Stimulated activated CD8-positive, alpha-beta memory T cell treated with anti-CD3 and anti-CD28 coated beads, Interleukin-12 subunit alpha, Interleukin-12 subunit beta, amount 100 ng/mL, for 1 hour (primary cell): ENCODE results near the gene UCK2.

Experiments
- DNase-seq: peaks from one replicate; pipeline ENCODE4 v3.0.0-alpha.2; 2020; ENCODE audit warnings: low read depth

UCK2 gene

DNA sequence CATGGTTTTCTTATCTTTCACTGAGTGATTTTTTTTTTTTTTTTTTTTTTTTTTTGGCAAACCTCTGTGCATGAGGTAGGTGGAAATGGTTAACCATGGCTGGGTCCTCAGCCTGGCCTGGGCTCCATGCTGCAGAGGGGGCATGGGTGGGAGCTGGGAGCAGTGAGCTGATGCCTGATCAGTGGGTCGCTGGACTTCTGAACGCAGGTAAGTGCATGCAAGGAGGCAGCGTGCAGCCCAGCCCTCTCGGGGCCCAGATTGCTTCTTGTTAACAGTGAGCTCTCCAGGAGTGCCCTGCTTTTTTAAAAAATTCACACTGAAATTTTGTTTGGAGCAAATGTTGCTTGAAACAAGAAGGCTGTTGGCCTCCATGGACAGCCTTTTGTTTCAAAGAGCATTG, 75.2 kb downstream of the UCK2 start:
- DNase-seq = no peak

- no peak for DNase-seq
Observed at GRCh38 chr1:165903672-165904071, 76.3 kb downstream of the UCK2 start.

DNA sequence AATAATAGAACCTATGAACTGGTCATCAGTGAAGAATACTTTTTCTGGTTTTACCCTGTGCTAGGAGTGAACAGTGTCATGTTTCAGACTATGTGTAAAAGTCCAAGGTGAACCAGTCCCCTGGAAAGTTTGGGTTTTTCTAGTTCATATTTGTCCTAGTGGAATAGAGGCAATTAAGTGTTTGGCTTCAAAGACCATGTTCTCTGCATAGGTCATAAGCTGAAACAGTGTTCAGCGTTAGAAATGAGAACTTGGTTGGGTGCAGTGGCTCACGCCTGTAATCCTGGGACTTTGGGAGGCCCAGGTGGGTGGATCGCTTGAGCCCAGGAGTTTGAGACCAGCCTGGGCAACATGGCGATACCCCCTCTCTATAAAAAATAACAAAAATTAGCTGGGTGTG, 77.5 kb downstream of the UCK2 start:
- no peak for DNase-seq

DNA sequence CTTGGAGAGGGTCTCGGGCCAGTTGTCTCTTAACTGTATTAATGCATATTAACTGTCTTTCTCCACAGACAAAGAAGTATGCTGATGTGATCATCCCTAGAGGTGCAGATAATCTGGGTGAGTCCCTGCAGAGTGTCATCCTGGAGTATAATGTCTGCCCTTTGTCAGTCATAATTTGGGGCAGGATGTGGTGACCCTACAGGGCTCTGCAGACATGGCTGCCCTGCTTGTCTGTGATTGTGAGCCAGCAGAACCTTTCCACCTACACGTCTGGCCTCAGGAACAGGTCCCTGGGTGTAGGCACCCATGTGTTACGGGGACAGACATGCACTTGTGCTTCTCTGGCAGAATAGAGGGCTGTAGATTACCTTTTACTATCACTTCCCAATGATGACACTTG, 78.4 kb downstream of the UCK2 start:
- DNase-seq = no peak

DNA sequence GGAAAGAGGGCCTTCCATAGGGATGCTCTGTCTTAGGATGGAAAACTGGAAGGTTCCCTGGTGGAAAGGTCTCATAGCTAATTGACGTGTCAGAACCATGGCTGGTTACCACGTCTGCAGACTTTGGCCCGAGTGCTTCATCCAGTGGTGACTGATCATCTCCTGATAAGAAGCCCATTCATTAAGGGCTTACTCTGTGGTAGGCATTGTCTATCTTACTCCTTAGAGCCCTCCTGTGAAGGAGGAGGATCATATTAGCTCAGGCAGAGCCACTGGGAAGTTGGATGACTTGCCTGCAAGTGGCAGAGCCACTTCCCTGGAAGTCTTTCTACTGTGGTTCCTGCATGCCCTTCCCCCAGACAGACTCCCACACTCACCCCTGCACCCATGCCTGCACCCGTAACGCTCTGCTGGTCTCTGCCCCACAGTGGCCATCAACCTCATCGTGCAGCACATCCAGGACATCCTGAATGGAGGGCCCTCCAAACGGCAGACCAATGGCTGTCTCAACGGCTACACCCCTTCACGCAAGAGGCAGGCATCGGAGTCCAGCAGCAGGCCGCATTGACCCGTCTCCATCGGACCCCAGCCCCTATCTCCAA, 79.9 kb downstream of the UCK2 start:
- no peak for DNase-seq

DNA sequence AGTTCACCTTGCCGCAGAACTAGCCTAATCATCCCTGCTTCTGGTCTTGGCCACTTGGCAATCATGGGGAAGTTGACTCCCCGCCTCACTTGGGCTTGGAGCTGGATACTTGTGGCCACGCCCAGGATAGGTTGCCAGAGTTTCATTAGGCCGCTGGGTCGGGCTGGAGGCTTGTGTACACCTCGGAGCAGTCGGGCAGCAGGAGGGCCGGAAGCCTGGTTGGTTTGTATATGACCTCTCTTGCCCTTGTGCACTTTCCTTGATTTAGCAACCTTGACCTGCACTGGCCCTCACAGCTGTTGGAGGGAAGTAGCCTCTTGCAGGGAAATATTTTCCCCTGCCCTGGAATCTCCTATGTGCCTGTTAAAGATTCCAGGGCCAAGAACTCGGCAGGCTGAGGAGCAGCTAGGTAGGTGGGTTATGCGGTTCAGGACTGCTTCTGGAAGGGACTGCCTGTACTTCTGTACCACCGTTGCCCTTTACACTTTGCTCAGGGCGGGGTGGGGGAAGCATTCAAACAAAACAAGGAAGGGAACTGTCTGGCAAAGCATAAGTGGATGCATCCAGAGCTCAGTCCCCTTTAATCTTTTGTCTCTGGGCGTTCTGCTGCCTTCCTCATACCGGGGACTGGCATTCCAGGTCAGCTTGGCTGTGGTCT, 83.5 kb downstream of the UCK2 start:
- no peak for DNase-seq

DNA sequence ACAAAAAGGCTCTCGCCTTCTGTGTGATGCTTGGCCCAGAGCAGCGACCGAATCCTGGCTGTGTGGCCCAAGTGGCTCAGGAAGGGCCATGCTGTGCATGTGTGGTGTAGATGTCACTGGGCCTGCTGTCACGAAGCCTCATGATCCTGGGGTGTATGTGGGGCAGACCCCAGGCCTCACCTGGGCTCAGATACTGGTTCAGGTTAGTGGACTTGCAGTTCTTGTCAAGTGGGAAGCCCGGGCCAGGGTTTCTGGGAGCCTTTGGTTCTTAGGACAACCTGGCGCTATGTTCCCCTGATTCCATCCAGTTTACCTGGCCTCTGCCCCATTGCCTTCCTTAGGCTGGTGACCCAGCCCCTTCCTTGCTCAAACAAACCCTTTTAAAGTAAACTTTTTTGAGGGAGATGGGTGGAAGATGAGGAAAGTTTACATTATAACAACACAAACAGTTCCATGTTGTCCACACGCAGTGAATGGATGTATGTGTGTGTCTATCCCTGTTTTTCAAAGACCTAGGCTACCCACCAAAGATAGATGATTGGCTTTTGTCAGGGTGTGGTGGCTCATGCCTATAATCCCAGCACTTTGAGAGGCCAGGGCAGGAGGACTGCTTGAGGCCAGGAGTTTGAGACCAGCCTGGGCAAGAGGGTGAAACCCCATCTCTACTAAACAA, 84.3 kb downstream of the UCK2 start:
- DNase-seq = no peak

DNA sequence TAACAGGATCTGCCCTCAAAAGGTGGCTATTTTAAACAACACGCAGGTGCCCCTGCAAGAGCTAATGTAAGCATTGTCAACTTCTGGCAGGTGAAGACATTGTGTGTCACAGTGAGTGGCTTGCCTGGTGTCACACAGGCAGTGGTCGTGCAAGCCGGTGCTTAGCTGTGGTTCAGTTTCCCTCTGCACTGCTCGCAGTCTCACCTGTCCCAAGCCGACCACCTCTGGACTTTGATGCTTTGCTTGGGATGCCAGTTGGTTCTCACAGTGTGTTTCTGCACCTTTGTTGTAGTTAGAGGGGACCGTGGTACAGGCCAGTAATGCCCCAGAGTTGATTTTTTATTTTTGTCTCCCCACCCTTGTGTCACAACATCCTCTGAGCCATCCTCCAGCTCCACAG, 85.2 kb downstream of the UCK2 start:
- no peak for DNase-seq

DNA sequence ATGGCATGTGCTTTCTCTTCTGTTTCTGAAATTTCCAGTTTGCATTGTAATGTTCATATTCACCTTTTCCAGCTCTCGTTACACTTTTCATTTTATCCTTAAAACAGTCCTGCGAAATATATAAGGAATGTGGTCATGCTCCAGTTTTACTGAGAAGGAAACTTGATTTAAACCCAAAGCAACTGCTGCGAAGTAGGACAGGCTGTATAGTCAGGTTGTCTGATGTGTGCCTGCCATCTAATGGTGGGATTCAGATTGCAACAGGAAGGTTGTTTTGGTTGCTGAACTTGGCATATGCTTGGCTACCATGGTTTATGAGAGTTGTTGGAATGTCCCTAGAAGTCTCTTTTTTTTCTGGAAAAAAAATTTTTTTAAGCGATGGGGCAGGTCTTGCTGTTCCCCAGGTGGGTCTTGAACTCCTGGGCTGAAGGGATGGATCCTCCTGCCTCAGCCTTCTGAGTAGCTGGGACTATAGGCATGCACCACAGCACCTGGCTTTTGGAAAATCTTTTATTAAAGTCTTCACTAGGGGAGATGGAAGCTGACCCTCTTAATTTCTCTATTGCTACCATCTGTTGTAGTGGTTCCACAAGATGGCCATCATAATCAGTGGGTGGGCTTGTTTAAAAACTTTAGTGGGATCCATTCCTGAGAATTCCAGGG, 86.9 kb downstream of the UCK2 start:
- peak; percentile 51 for DNase-seq

GRCh38 chr1:165915480-165915879, 88.1 kb downstream of the UCK2 start:
- no peak for DNase-seq

GRCh38 chr1:165915932-165916348, 88.5 kb downstream of the UCK2 start:
- no peak for DNase-seq

DNA sequence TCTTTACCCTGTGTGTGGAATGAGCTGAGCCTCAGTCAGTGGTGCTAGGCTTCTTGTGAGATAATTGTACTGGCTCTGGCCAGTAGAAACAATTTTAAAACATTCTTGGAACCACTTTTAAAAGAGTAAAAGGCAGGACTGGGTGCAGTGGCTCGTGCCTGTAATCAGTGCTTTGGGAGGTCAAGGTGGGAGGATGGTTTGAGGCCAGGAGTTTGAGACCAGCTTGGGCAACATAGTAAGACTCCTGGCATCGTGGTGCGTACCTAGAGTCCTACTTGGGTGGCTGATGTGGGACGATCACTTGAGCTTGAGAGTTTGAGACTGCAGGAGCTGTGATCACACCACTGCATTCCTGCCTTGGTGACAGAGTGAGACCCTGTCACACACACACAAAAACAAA, 89.8 kb downstream of the UCK2 start:
- no peak for DNase-seq

- DNase-seq = no peak
Observed at GRCh38 chr1:165924117-165924516, 96.7 kb downstream of the UCK2 start.

GRCh38 chr1:165925498-165926079, 98.2 kb downstream of the UCK2 start:
- no peak for DNase-seq

- no peak for DNase-seq
Observed at GRCh38 chr1:165927169-165927568, 99.8 kb downstream of the UCK2 start.

DNA sequence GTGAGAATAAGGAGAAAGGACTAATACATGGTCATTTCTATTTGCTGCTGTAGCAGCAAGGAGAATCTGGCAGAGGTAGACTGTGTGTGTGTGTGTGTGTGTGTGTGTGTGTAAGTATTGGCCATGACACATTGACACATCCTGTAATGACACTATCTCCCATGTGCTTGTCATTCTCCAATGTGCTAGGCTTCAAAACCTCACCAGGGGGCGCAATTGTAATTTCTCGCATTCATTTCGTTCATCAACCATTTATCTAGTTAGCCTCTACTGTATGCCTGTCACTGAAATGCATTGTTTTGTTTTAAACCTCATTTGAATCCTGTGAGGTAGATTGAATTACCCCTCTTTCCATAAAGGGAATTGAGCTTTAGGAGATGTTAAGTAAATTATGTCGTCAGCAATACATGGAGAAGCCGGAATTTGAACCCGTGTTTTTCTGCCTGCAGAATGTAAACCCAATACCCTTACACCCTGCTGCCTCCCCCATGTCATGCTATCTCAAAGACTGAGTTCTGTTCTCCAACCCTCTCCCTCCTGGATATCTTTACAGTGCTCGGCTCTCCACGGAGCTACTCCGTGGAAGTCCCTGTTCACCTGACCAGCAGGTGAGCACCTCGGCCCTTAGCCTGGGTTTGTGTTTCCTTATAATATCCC, 100.8 kb downstream of the UCK2 start:
- DNase-seq = no peak

DNA sequence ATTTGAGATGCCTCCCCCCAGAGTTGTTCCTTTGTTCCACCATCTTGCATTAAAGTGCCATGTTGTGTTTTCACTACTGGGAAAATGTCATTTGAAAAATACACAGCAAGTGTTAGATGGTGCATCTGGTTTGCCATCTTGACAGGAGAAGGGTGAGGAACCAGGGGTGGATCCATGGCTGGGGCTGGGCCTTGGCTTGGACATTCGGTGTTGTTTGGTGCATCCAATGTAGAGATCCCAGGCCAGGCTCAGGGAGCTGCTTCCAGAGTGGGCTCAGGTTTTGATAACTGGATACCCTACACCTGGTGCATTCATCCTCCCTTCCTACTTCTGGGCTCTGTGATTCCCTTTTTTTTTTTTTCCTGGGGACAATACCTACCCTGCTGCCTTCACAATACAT, 103.5 kb downstream of the UCK2 start:
- DNase-seq = no peak

GRCh38 chr1:165933446-165934170, 106.2 kb downstream of the UCK2 start:
- no peak for DNase-seq

DNA sequence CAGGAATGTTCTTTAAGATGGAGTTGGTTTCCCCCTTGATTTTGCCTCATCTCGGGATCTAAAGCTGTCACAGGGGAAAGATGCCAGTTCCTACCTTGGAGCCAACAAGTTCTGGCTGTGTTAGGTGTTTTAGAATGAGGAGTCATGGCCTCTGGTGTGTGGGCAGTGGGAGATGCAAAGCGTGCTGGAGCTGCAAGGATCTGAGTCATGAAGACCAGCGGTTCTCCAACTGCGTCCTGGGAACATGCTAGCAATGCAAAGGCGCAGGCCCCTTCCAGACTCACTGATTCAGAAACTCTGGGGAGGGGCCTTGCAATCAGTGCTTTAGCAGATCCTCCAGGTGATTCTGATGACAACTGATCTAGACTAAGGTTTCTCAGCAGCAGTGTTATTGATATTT, 109.1 kb downstream of the UCK2 start:
- DNase-seq = no peak

DNA sequence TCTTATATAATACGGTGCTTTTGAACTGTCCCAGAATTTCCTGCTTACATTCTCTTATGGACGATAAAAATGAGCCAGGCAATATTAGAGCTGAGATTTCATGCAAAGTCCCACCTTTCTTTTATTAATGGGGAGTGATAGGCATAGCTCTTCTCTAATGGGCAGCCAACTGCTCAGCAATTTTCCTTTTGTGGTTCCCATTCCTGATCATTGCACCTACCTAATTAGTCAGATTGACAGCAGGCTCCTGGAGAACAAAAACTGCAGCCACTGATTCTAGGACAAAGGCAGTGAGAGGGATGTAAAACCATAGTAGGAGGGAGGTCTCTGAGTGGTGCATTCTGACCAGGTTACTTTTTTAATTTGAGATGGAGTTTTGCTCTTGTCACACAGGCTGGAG, 110.4 kb downstream of the UCK2 start:
- no peak for DNase-seq

- no peak for DNase-seq
Observed at GRCh38 chr1:165938844-165939243, 111.4 kb downstream of the UCK2 start.

- DNase-seq = no peak
Observed at GRCh38 chr1:165941531-165941930, 114.1 kb downstream of the UCK2 start.
